Effector memory CD4-positive, alpha-beta T cell (primary cell): Measurements from ENCODE around the gene KLK14.

Experiments used
- DNase-seq, 3 donors: peaks; one replicate each; pipeline ENCODE4 v3.0.0-alpha.2; 2020
- H3K27ac ChIP-seq: 2 replicates; pipeline ENCODE4 v1.7.0; 2013; ENCODE audit warnings: mild to moderate bottlenecking, low read length, moderate library complexity; ENCODE audit not compliant: insufficient read depth, poor library complexity, severe bottlenecking
- H3K27me3 ChIP-seq: replicated peaks from 2 replicates; pipeline ENCODE4 v1.7.0; 2013; ENCODE audit warnings: mild to moderate bottlenecking, low read length; ENCODE audit not compliant: insufficient read depth, control insufficient read depth, poor library complexity, severe bottlenecking
- H3K36me3 ChIP-seq: 2 replicates; pipeline ENCODE4 v1.7.0; 2013; ENCODE audit warnings: mild to moderate bottlenecking, low read length, moderate library complexity; ENCODE audit not compliant: control insufficient read depth, insufficient read depth
- H3K4me1 ChIP-seq: 2 replicates; pipeline ENCODE4 v1.7.0; 2013; ENCODE audit warnings: low read length, mild to moderate bottlenecking; ENCODE audit not compliant: control insufficient read depth, insufficient read depth, poor library complexity, severe bottlenecking
- H3K4me3 ChIP-seq: 2 replicates; pipeline ENCODE4 v1.7.0; 2013; ENCODE audit warnings: low read length, low read depth, mild to moderate bottlenecking; ENCODE audit not compliant: insufficient read depth, poor library complexity, severe bottlenecking
- H3K9me3 ChIP-seq: 2 replicates; pipeline ENCODE4 v1.7.0; 2013; ENCODE audit warnings: mild to moderate bottlenecking, low read length, moderate library complexity; ENCODE audit not compliant: control insufficient read depth

KLK14 gene

GRCh38 chr19:51098365-51099046 lies 15.8 kb upstream of the KLK14 start:
- Histone ChIP-seq H3K9me3 (no peaks in the 10 kb centered on the region), H3K4me1 (peaks cover 5% of the 10 kb centered on the region), H3K36me3 (peaks cover 27% of the 10 kb centered on the region), H3K27ac (no peak overlapping the region), H3K27me3 (no peaks in the 10 kb centered on the region), H3K4me3 (no peak overlapping the region)
- DNase-seq: peak in 1 of 3 donors; percentile 19

DNA sequence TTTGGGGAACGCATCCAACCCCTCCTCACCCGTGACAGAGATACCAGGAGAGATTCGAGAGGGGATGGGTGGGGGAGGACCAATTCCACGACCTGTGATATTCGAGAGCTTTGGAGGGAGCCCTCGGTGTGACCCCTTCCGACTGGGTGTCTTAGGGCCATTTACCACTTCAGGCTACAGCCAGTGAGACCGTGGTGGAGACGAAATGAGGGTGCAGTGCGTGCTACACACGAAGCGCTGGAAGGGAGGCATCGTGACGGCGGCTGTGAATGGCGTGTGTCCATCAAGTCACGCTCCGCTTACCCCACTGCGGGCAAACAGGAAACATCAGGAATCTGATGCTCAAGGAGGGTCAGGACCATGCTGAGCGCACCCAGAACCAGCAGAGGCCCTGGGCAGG lies 15.1 kb upstream of the KLK14 start:
- Histone ChIP-seq H3K4me1 (peaks cover 5% of the 10 kb centered on the region), H3K27ac (no peak overlapping the region), H3K4me3 (no peak overlapping the region), H3K36me3 (peaks cover 22% of the 10 kb centered on the region), H3K27me3 (no peaks in the 10 kb centered on the region), H3K9me3 (no peaks in the 10 kb centered on the region)
- no peak for DNase-seq

DNA sequence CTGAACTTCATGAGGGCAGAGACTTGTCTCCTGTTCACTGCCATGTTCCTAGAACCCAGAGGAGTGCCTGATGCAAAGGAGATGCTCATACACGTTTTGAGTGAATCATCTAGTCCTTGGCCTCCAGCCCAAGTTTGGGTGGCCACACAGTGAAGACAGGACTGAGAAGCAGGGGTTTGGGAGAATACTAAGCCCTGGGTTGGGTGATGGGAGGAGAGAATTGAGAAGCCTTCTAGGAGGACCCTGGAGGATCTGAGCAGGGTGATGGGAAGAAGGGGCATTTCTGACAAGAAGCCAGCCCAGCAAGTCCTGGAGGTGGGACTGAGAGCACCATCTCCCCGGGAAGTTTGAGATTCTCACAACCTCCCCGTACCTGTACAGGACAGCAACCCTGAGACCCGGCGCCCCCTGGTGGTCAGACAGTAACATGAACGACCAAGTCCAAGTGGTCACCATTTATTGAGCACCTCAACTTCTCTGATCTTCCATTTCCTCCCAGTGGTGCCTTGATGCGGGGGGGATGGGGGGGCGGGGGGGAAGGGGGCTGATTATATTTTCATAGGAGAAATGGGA lies 14.6 kb upstream of the KLK14 start:
- DNase-seq: peak; percentile 31 to 61 (median 32)
- Histone ChIP-seq H3K27ac (no peak overlapping the region), H3K27me3 (no peaks in the 10 kb centered on the region), H3K4me1 (peaks cover 5% of the 10 kb centered on the region), H3K9me3 (no peaks in the 10 kb centered on the region), H3K4me3 (no peak overlapping the region), H3K36me3 (peaks cover 16% of the 10 kb centered on the region)

- Histone ChIP-seq H3K36me3 (peaks cover 13% of the 10 kb centered on the region), H3K4me3 (no peak overlapping the region)
These were observed 13.9 kb upstream of the KLK14 start for GRCh38 chr19:51096473-51097165.

DNA sequence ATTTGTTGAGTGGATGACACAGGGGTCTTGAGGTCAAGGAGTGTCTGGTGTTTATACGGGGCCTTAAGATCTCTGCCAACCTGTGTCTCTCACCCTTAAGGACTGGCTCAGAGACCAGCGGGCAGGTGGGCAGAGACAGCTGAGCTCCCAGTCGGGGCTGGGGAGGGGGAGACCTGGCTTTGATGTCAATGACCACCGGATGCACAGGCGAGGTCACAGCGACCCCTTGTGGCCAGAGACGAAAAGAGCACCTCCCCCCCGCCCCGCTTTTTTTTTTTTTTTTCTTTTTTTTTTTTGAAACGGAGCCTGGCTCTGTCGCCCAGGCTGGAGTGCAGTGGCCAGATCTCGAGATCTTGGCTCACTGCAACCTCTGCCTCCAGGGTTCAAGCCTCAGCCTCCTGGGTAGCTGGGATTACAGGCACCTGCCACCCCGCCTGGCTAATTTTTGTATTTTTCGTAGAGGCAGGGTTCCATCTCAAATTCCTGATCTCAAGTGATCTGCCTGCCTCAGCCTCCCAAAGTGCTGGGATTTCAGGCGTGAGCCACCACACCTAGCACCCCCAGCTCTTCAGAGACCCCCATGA lies 12.1 kb upstream of the KLK14 start:
- peak in 1 of 3 donors; percentile 11 for DNase-seq
- H3K4me1 ChIP-seq: peaks cover 5% of the 10 kb centered on the region
- no peak overlapping the region for H3K4me3 ChIP-seq
- H3K9me3 ChIP-seq: no peaks in the 10 kb centered on the region
- peaks cover 4% of the 10 kb centered on the region for H3K36me3 ChIP-seq
- no peak overlapping the region for H3K27ac ChIP-seq
- H3K27me3 ChIP-seq: no peaks in the 10 kb centered on the region

More at GRCh38 chr19:51096473-51097165, 13.9 kb upstream of the KLK14 start:
- Histone ChIP-seq H3K27me3 (no peaks in the 10 kb centered on the region), H3K27ac (no peak overlapping the region), H3K4me1 (peaks cover 5% of the 10 kb centered on the region), H3K9me3 (no peaks in the 10 kb centered on the region)
- DNase-seq: no peak

- Histone ChIP-seq H3K4me3 (no peak overlapping the region), H3K4me1 (peaks cover 5% of the 10 kb centered on the region), H3K36me3 (no peaks in the 10 kb centered on the region), H3K27me3 (no peaks in the 10 kb centered on the region), H3K9me3 (no peaks in the 10 kb centered on the region), H3K27ac (no peak overlapping the region)
- DNase-seq: no peak
These were observed 11.0 kb upstream of the KLK14 start for GRCh38 chr19:51093510-51094345.

DNA sequence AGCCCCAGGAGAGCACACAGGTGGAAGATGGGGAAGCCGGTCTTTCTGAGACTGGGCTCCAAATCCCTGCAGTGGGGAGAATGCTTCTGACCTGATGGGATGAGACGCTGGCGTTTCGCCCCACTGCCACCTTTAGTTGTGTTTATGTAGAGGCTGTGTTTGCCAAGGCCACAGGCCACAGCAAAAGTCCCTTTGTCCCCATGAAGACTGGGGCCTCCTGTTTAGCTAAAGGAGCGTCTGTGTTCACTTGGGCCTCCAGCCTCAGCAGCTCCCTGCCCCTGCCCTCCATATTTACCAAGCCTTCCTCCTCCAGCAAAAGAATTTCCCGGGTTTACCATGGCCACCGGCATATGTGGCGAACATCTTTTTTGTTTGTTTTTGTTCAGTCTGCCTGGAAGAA lies 10.4 kb upstream of the KLK14 start:
- no peaks in the 10 kb centered on the region for H3K36me3 ChIP-seq
- no peak for DNase-seq

DNA sequence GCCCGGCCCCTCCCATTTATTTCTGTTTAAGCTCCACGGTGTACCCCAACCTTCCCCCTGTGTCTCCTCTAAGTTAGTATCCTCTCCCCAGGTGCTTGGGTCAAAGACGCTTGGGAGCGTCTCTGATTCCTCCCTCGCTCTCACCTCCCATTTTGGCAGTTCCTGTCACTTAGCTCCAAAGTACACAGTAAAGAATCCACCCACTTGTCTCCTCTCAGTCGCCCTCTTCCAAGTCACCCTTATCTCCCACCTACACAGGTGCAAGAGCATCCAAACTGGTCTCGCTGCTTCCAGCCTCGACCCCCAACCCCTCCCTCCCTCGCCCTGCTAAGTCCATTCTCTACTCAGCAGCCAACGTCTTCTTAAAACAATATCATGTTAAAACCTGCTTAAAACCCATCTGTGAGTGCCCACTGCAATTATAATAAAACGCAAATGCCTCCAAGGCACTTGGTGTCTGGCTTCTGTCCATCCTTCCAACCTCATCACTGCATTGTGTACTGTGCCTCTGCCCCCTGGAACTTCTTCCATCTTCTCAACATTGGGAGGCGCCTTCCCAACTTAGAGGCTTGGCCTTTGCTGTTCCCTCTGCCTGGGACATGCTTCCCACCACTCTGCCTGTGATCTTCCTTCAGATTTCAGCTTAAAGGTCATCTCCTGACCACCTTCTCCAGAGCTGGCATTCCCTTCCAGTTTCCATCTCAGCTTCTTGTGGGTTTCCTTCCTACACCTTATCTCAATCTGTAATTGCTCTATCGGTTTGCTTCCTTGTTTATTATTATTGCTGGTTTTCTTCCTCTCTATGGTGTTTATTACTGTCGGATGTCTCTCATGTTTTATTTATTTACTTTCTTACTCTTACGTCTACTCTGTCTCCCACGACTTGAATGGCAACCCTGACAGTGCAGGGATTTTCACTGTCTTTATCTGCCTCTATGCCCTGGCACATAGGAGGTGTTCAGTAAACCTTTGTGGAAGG lies 9.5 kb upstream of the KLK14 start:
- Histone ChIP-seq H3K4me3 (no peak overlapping the region), H3K36me3 (no peaks in the 10 kb centered on the region), H3K27ac (no peak overlapping the region), H3K9me3 (no peaks in the 10 kb centered on the region), H3K27me3 (no peaks in the 10 kb centered on the region), H3K4me1 (peaks cover 4% of the 10 kb centered on the region)
- no peak for DNase-seq

More for the DNA sequence above, 10.4 kb upstream of the KLK14 start:
- H3K9me3 ChIP-seq: no peaks in the 10 kb centered on the region
- peaks cover 5% of the 10 kb centered on the region for H3K4me1 ChIP-seq
- H3K27me3 ChIP-seq: no peaks in the 10 kb centered on the region
- no peak overlapping the region for H3K4me3 ChIP-seq
- no peak overlapping the region for H3K27ac ChIP-seq

DNA sequence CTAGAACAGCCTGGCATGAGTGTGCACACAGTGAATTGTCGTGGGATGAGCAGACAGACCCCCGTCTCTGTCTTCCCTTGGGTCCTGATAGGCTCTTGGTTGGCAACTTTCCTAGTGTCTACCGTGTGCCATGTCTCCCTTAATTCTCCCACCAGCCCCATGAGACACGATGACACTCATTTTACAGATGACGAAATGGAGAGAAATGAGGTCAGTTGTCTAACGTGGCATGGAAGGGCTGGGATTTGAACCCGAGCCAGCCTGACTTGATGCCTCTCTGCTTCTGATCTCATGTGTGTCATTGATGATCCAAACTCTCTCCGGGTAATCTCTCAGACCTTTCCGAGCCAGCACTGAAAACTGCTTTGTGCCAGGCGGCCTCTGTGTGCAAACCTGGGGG lies 8.4 kb upstream of the KLK14 start:
- no peak for DNase-seq
- Histone ChIP-seq H3K4me3 (no peak overlapping the region), H3K9me3 (no peaks in the 10 kb centered on the region), H3K4me1 (no peaks in the 10 kb centered on the region), H3K27ac (no peak overlapping the region), H3K36me3 (no peaks in the 10 kb centered on the region), H3K27me3 (no peaks in the 10 kb centered on the region)
